A673 (cell line): ENCODE measurements around the gene AGAP5. TPM values are rescaled to one million over a fixed set of nuclear protein-coding genes. Genes with fewer than 3 reads are reported as not detected.
"Not testable (repeated sequence)": the region's sequence is repeated elsewhere in the genome, so short reads cannot be mapped to it uniquely, and the experiment has no call there.

Experiments
- BruUV-seq: library from RNA; stranded (reverse); fragments of 400-500 nt; replicated peaks from 2 replicates; lab custom pipeline; 2021; lab: Mats Ljungman, UMichigan
- CTCF ChIA-PET: fragments of 300-600 bp; sonication (Branson Sonifier 250); formaldehyde crosslinking; loops from one replicate; lab custom pipeline; 2022; ENCODE audit warnings: antibody characterized with exemption; lab: Charles Lee
- POLR2A ChIA-PET: fragments of 300-600 bp; sonication (Branson Sonifier 250); formaldehyde crosslinking; loops from one replicate; lab custom pipeline; 2022; ENCODE audit warnings: antibody characterized with exemption; ENCODE audit not compliant: low non-redundant PET; lab: Charles Lee
- DNase-seq: peaks from one replicate; pipeline ENCODE4 v3.0.0-alpha.2; 2015; ENCODE audit warnings: low spot score
- H3K27ac ChIP-seq: fragments of 200-600 bp; sonication (generic); 2 replicates; pipeline ENCODE4 v1.5.1; 2016; ENCODE audit warnings: mixed run types, low read depth, mild to moderate bottlenecking, mixed read lengths, antibody characterized with exemption, low read length; ENCODE audit not compliant: poor library complexity, severe bottlenecking
- H3K27me3 ChIP-seq: fragments of 200-600 bp; sonication (generic); replicated peaks from 2 replicates; pipeline ENCODE4 v1.6.1; 2017; ENCODE audit warnings: mixed run types, low read depth, mild to moderate bottlenecking, mixed read lengths, antibody characterized with exemption, low read length; ENCODE audit not compliant: insufficient read depth, poor library complexity
- H3K36me3 ChIP-seq: fragments of 200-600 bp; sonication (generic); 2 replicates; pipeline ENCODE4 v1.6.1; 2016; ENCODE audit warnings: mixed run types, mild to moderate bottlenecking, mixed read lengths, antibody characterized with exemption, low read length; ENCODE audit not compliant: insufficient read depth, poor library complexity, severe bottlenecking
- H3K4me1 ChIP-seq: fragments of 200-600 bp; sonication (generic); 2 replicates; pipeline ENCODE4 v1.6.1; 2017; ENCODE audit warnings: mixed run types, mild to moderate bottlenecking, mixed read lengths, antibody characterized with exemption, low read length; ENCODE audit not compliant: insufficient read depth, poor library complexity, severe bottlenecking
- H3K4me3 ChIP-seq: fragments of 200-600 bp; sonication (generic); 2 replicates; pipeline ENCODE4 v1.5.1; 2016; ENCODE audit warnings: low read depth, mixed run types, mild to moderate bottlenecking, mixed read lengths, low read length; ENCODE audit not compliant: poor library complexity, severe bottlenecking
- H3K9me3 ChIP-seq: fragments of 200-600 bp; sonication (generic); 2 replicates; pipeline ENCODE4 v1.6.1; 2016; ENCODE audit warnings: mixed run types, low read depth, mild to moderate bottlenecking, mixed read lengths, antibody characterized with exemption, low read length; ENCODE audit not compliant: poor library complexity, severe bottlenecking
- CTCF ChIP-seq: fragments of 300-800, 200-600 bp; sonication (generic); conservative IDR thresholded peaks from 2 replicates; pipeline ENCODE4 v1.5.1; 2017; ENCODE audit warnings: low read depth, mild to moderate bottlenecking, antibody characterized with exemption, low read length, moderate library complexity, mixed read lengths
- EZH2 ChIP-seq: fragments of 200-600 bp; sonication (generic); IDR thresholded peaks from 2 replicates; pipeline ENCODE4 v1.6.1; 2017; ENCODE audit warnings: borderline replicate concordance, low read depth, mild to moderate bottlenecking, mixed read lengths, antibody characterized with exemption, low read length; ENCODE audit not compliant: poor library complexity, severe bottlenecking
- intact Hi-C: fragments of 100-400 bp; cut with micrococcal nuclease; formaldehyde crosslinking; loops from one replicate; pipeline ENCODE4 v1.10.0; 2022; ENCODE audit not compliant: unreplicated experiment
- total RNA-seq: library from RNA; stranded (reverse); gene quantifications from 2 replicates; pipeline ENCODE4 v1.2.3, GENCODE V29; 2021

AGAP5 gene
- total RNA-seq, 1 experiment from 2014 or later: 6.4 TPM

- no TSS peak for BruUV-seq
- no peak for DNase-seq
- intact Hi-C loops: no loop called here
- TF ChIP-seq CTCF (no peak), EZH2 (no peak)
- no peaks in the 10 kb centered on the region for H3K9me3 ChIP-seq
- peaks cover 39% of the 10 kb centered on the region for H3K36me3 ChIP-seq
- CTCF ChIA-PET: no interaction called here
- POLR2A ChIA-PET: no interaction called here
- no peak overlapping the region for H3K4me3 ChIP-seq
- no peaks in the 10 kb centered on the region for H3K4me1 ChIP-seq
- H3K27me3 ChIP-seq: no peaks in the 10 kb centered on the region
- H3K27ac ChIP-seq: no peak overlapping the region
Observed at GRCh38 chr10:73723516-73723915, 25.6 kb upstream of the AGAP5 start.

GRCh38 chr10:73720561-73720960, 22.7 kb upstream of the AGAP5 start:
- DNase-seq, intact Hi-C loops, H3K9me3 ChIP-seq, POLR2A ChIA-PET, H3K4me3 ChIP-seq, H3K27ac ChIP-seq, CTCF ChIA-PET, H3K27me3 ChIP-seq, BruUV-seq, H3K4me1 ChIP-seq: not testable (repeated sequence)
- peaks cover 29% of the 10 kb centered on the region for H3K36me3 ChIP-seq

- Histone ChIP-seq H3K4me1 (no peaks in the 10 kb centered on the region), H3K4me3 (no peak overlapping the region), H3K36me3 (peaks cover 18% of the 10 kb centered on the region), H3K27me3 (no peaks in the 10 kb centered on the region), H3K27ac (no peak overlapping the region), H3K9me3 (no peaks in the 10 kb centered on the region)
- no TSS peak for BruUV-seq
- no peak for TF ChIP-seq EZH2
- TF ChIP-seq CTCF: no peak
- ChIA-PET POLR2A (no interaction called here), CTCF (no interaction called here)
- no peak for DNase-seq
- intact Hi-C loops: no loop called here
Observed at GRCh38 chr10:73717556-73717955, 19.6 kb upstream of the AGAP5 start.

- Histone ChIP-seq H3K4me1 (no peaks in the 10 kb centered on the region), H3K36me3 (peaks cover 18% of the 10 kb centered on the region), H3K27me3 (no peaks in the 10 kb centered on the region), H3K27ac (no peak overlapping the region), H3K4me3 (no peak overlapping the region), H3K9me3 (no peaks in the 10 kb centered on the region)
- DNase-seq: no peak
- TF ChIP-seq EZH2 (no peak), CTCF (no peak)
- intact Hi-C loops: no loop called here
- no TSS peak for BruUV-seq
- ChIA-PET POLR2A (no interaction called here), CTCF (no interaction called here)
Observed at GRCh38 chr10:73716251-73716650, 18.3 kb upstream of the AGAP5 start.

- intact Hi-C loops, DNase-seq, H3K27me3 ChIP-seq, H3K4me3 ChIP-seq, CTCF ChIA-PET, BruUV-seq, H3K4me1 ChIP-seq, POLR2A ChIA-PET, H3K27ac ChIP-seq, H3K9me3 ChIP-seq: not testable (repeated sequence)
- peaks cover 18% of the 10 kb centered on the region for H3K36me3 ChIP-seq
Observed at GRCh38 chr10:73715179-73716156, 17.6 kb upstream of the AGAP5 start.
